ENCODE results near the gene BAZ1A.
A peak's percentile ranks its signal among the peaks of the same experiment; 100 is the strongest.

The BAZ1A gene

DNA sequence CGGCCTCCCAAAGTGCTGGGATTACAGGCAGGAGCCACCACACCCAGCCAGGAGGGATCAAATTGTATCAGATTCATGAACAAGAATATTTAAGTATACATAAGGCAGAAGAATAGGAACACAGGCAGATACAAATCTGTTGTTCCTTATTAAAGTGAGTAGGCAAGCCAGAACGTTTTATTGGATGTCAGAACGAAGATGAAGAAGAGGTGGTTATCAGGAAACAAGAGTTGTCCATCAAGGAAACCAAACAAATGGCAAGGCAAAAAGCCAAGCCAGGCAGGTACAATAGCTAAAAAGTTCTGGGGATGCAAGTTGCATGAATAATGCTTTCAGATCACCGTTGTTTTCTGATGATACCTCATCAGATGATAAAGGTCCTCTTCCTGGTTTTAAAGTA, 31.1 kb upstream of the BAZ1A start:
- no peaks in the 10 kb centered on the region for H3K4me1 ChIP-seq (ENCODE audit: control extremely low read depth in 1 of 4, control insufficient read depth in 4 of 4, insufficient read depth in 4 of 4, low read length in 3 of 4)
- no peak for DNase-seq
- no peaks in the 10 kb centered on the region for H3K27me3 ChIP-seq (replicated peaks in 2 of 5; ENCODE audit: control insufficient read depth in 4 of 5, insufficient read depth in 5 of 5, low read length in 4 of 5)
- no peak overlapping the region for H3K27ac ChIP-seq (ENCODE audit: insufficient read depth in 1 of 2, low read depth in 1 of 2, low read length in 2 of 2, poor library complexity in 1 of 2, severe bottlenecking in 2 of 2)
- POLR2A ChIA-PET: no interaction called here
- no peak overlapping the region for H3K4me3 ChIP-seq (ENCODE audit: control insufficient read depth in 1 of 7, extremely low read depth in 1 of 7, insufficient read depth in 4 of 7, low read depth in 2 of 7, low read length in 6 of 7)
- no peaks in the 10 kb centered on the region for H3K9me3 ChIP-seq (ENCODE audit: control extremely low read depth in 1 of 5, control insufficient read depth in 4 of 5, insufficient read depth in 2 of 5, low read depth in 1 of 5, low read length in 4 of 5)
- WGBS (ENCODE audit: insufficient coverage): 88% methylated on average over 4 of the region's 4 CpGs
- CTCF ChIA-PET: no interaction called here
- H3K36me3 ChIP-seq (ENCODE audit: control insufficient read depth in 4 of 4, insufficient read depth in 4 of 4, low read length in 3 of 4): no peaks in the 10 kb centered on the region

DNA sequence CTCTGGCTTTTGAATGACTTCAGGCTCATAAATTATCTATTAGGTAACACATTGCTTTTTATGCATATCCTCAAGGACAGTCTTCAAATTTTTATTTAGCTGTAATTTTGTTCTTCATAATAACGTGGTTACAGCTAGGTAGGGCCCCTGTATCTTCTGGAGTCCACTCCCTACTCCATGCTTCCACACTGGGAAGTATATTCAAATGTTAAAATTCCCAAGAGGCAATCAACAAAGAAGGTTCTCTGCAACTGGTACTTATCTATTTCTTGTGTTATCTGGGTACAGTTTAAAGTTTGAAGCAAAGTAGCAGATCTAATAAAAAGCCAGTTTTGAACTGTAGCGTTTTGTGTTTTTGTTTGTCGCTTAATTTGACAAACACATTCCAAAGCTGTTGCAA, 20.1 kb upstream of the BAZ1A start:
- H3K36me3 ChIP-seq (ENCODE audit: control insufficient read depth in 4 of 4, insufficient read depth in 4 of 4, low read length in 3 of 4): no peaks in the 10 kb centered on the region
- ChIA-PET POLR2A (no interaction called here), CTCF (interaction anchor here (0.8 kb wide), 1 partner anchor 64 kb away, joined by 3 read pairs; no protein-coding TSS in a partner anchor)
- no peak overlapping the region for H3K4me3 ChIP-seq (ENCODE audit: control insufficient read depth in 1 of 7, extremely low read depth in 1 of 7, insufficient read depth in 4 of 7, low read depth in 2 of 7, low read length in 6 of 7)
- no peaks in the 10 kb centered on the region for H3K27me3 ChIP-seq (replicated peaks in 2 of 5; ENCODE audit: control insufficient read depth in 4 of 5, insufficient read depth in 5 of 5, low read length in 4 of 5)
- DNase-seq: no peak
- WGBS (ENCODE audit: insufficient coverage): 93% methylated on average over 3 of the region's 3 CpGs
- no peaks in the 10 kb centered on the region for H3K9me3 ChIP-seq (ENCODE audit: control extremely low read depth in 1 of 5, control insufficient read depth in 4 of 5, insufficient read depth in 2 of 5, low read depth in 1 of 5, low read length in 4 of 5)
- H3K4me1 ChIP-seq (ENCODE audit: control extremely low read depth in 1 of 4, control insufficient read depth in 4 of 4, insufficient read depth in 4 of 4, low read length in 3 of 4): peaks cover 0 to 3% (median 0%) of the 10 kb centered on the region in 4 experiments
- H3K27ac ChIP-seq (ENCODE audit: insufficient read depth in 1 of 2, low read depth in 1 of 2, low read length in 2 of 2, poor library complexity in 1 of 2, severe bottlenecking in 2 of 2): no peak overlapping the region

DNA sequence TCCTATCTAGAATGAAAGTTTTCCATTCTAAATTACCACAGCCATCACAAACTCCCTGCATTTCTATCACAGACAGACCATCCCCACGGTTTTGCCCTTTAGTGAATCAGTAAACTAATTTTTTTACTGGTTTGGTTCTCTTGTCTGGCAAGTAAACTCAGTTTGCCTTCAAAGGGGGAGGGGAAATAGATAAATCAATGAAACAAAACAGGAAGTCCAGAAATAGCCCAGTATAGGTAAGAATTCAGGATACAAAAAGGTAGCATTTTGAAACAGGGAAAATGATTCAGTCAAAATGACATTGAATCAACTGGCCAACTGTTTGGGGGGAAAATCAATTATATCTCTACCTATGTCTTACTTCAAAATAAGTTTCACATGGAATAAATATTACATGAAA, 15.8 kb upstream of the BAZ1A start:
- Histone ChIP-seq H3K4me3 (ENCODE audit: control insufficient read depth in 1 of 7, extremely low read depth in 1 of 7, insufficient read depth in 4 of 7, low read depth in 2 of 7, low read length in 6 of 7) (no peak overlapping the region), H3K4me1 (ENCODE audit: control extremely low read depth in 1 of 4, control insufficient read depth in 4 of 4, insufficient read depth in 4 of 4, low read length in 3 of 4) (peaks cover 0 to 3% (median 0%) of the 10 kb centered on the region in 4 experiments), H3K36me3 (ENCODE audit: control insufficient read depth in 4 of 4, insufficient read depth in 4 of 4, low read length in 3 of 4) (no peaks in the 10 kb centered on the region), H3K27ac (ENCODE audit: insufficient read depth in 1 of 2, low read depth in 1 of 2, low read length in 2 of 2, poor library complexity in 1 of 2, severe bottlenecking in 2 of 2) (no peak overlapping the region), H3K27me3 (replicated peaks in 2 of 5; ENCODE audit: control insufficient read depth in 4 of 5, insufficient read depth in 5 of 5, low read length in 4 of 5) (no peaks in the 10 kb centered on the region), H3K9me3 (ENCODE audit: control extremely low read depth in 1 of 5, control insufficient read depth in 4 of 5, insufficient read depth in 2 of 5, low read depth in 1 of 5, low read length in 4 of 5) (no peaks in the 10 kb centered on the region)
- no CpG with 5 or more reads among the region's 1 CpG for WGBS (ENCODE audit: insufficient coverage)
- CTCF ChIA-PET: no interaction called here
- no peak for DNase-seq
- POLR2A ChIA-PET: no interaction called here

DNA sequence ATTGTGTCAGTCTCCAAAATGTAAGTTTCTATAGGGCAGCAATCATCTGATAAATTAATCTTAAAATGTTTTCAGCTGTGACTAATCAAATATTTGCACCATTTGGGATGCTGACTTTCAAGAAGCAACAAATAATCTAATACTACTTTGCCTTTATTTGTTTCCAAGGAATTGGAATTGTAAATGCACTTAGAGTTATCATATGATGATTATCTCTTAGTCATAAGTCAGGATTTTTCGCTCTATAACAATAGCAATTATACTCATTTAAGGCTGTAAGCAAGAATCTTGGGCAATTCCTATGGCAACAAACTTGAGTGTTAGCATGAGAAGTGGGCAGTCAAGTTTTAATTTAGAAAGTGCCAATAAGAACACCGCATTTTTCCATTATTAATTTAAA, 13.0 kb upstream of the BAZ1A start:
- no peak overlapping the region for H3K4me3 ChIP-seq (ENCODE audit: control insufficient read depth in 1 of 7, extremely low read depth in 1 of 7, insufficient read depth in 4 of 7, low read depth in 2 of 7, low read length in 6 of 7)
- WGBS (ENCODE audit: insufficient coverage): no CpG with 5 or more reads among the region's 2 CpGs
- no peaks in the 10 kb centered on the region for H3K9me3 ChIP-seq (ENCODE audit: control extremely low read depth in 1 of 5, control insufficient read depth in 4 of 5, insufficient read depth in 2 of 5, low read depth in 1 of 5, low read length in 4 of 5)
- ChIA-PET POLR2A (no interaction called here), CTCF (no interaction called here)
- H3K36me3 ChIP-seq (ENCODE audit: control insufficient read depth in 4 of 4, insufficient read depth in 4 of 4, low read length in 3 of 4): no peaks in the 10 kb centered on the region
- H3K27me3 ChIP-seq (replicated peaks in 2 of 5; ENCODE audit: control insufficient read depth in 4 of 5, insufficient read depth in 5 of 5, low read length in 4 of 5): no peaks in the 10 kb centered on the region
- H3K27ac ChIP-seq (ENCODE audit: insufficient read depth in 1 of 2, low read depth in 1 of 2, low read length in 2 of 2, poor library complexity in 1 of 2, severe bottlenecking in 2 of 2): no peak overlapping the region
- DNase-seq: no peak
- peaks cover 0 to 3% (median 0%) of the 10 kb centered on the region in 4 experiments for H3K4me1 ChIP-seq (ENCODE audit: control extremely low read depth in 1 of 4, control insufficient read depth in 4 of 4, insufficient read depth in 4 of 4, low read length in 3 of 4)

DNA sequence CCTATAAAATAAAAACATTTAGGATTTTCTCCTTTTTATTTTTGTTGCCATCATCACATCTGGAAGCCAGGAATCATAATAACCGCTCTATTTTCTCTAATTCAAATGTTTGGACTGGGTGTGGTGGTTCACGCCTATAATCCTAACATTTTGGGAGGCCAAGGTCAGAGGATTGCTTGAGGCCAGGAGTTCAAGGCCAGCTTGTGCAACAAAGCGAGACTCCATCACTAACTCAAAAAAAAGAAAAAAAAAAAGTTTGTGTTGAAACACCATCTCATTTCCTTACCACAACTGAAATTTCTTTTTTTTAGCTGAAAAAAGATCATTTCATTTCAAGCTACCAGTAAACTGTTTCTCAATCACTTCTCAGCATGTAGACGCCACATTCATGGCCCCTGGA, 8.8 kb upstream of the BAZ1A start:
- CTCF ChIA-PET: interaction anchor here (0.5 kb wide), 1 partner anchor 227 kb away, joined by 3 read pairs; no protein-coding TSS in a partner anchor
- Histone ChIP-seq H3K4me1 (ENCODE audit: control extremely low read depth in 1 of 4, control insufficient read depth in 4 of 4, insufficient read depth in 4 of 4, low read length in 3 of 4) (no peaks in the 10 kb centered on the region), H3K27me3 (replicated peaks in 2 of 5; ENCODE audit: control insufficient read depth in 4 of 5, insufficient read depth in 5 of 5, low read length in 4 of 5) (no peaks in the 10 kb centered on the region), H3K9me3 (ENCODE audit: control extremely low read depth in 1 of 5, control insufficient read depth in 4 of 5, insufficient read depth in 2 of 5, low read depth in 1 of 5, low read length in 4 of 5) (no peaks in the 10 kb centered on the region), H3K36me3 (ENCODE audit: control insufficient read depth in 4 of 4, insufficient read depth in 4 of 4, low read length in 3 of 4) (no peaks in the 10 kb centered on the region), H3K4me3 (ENCODE audit: control insufficient read depth in 1 of 7, extremely low read depth in 1 of 7, insufficient read depth in 4 of 7, low read depth in 2 of 7, low read length in 6 of 7) (no peak overlapping the region), H3K27ac (ENCODE audit: insufficient read depth in 1 of 2, low read depth in 1 of 2, low read length in 2 of 2, poor library complexity in 1 of 2, severe bottlenecking in 2 of 2) (no peak overlapping the region)
- 100% methylated on average over 2 of the region's 4 CpGs for WGBS (ENCODE audit: insufficient coverage)
- POLR2A ChIA-PET: no interaction called here
- DNase-seq: no peak

DNA sequence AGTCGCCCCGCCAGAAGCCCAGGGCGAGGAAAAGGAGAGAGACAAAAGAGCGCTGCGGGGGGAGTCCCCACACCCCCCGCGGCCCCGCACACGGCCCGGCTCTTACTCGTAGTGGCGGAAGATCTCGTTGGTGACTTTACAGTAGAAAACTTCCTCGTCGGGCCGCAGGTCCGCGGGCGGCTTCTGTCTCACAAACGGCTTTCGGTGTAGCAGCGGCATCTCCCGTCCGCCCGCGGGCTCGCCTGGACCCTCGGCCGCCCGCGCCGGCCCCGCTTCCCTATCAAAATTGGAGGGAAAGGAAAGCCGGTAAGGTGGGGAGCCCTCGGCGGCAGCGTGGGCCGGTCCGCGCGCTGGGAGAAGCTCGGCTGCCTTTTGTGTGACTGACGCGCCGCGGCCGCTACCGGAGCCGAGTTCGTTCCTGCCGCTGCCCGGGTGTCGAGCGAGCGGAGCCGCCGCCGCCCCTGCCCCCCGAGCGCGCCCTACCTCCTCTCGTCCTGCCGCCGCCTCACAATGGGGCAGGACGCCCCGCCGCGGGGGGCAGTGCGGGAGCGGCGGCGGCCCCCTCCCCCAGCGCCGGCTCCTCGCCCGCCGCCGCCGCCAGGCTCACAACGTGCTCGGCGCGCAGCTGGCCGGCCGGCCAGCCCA, 652 bp downstream of the BAZ1A start:
- Histone ChIP-seq H3K9me3 (ENCODE audit: control extremely low read depth in 1 of 5, control insufficient read depth in 4 of 5, insufficient read depth in 2 of 5, low read depth in 1 of 5, low read length in 4 of 5) (no peaks in the 10 kb centered on the region), H3K36me3 (ENCODE audit: control insufficient read depth in 4 of 4, insufficient read depth in 4 of 4, low read length in 3 of 4) (peaks cover under 1 to 18% (median 2%) of the 10 kb centered on the region in 4 experiments), H3K27ac (ENCODE audit: insufficient read depth in 1 of 2, low read depth in 1 of 2, low read length in 2 of 2, poor library complexity in 1 of 2, severe bottlenecking in 2 of 2) (peak overlapping the region; percentile 98 to 99), H3K27me3 (replicated peaks in 2 of 5; ENCODE audit: control insufficient read depth in 4 of 5, insufficient read depth in 5 of 5, low read length in 4 of 5) (no peaks in the 10 kb centered on the region), H3K4me1 (ENCODE audit: control extremely low read depth in 1 of 4, control insufficient read depth in 4 of 4, insufficient read depth in 4 of 4, low read length in 3 of 4) (peaks cover 12 to 23% (median 15%) of the 10 kb centered on the region in 4 experiments), H3K4me3 (ENCODE audit: control insufficient read depth in 1 of 7, extremely low read depth in 1 of 7, insufficient read depth in 4 of 7, low read depth in 2 of 7, low read length in 6 of 7) (peak overlapping the region; percentile 84 to 98 (median 94))
- ChIA-PET CTCF (interaction anchor here (1.0 kb wide), 2 partner anchors 12 to 41 kb away, joined by 3 to 4 read pairs; no protein-coding TSS in a partner anchor), POLR2A (interaction anchor here (0.5 to 1.2 kb wide), 3 partner anchors 22 to 107 kb away, joined by 3 to 5 read pairs (median 4); no protein-coding TSS in a partner anchor)
- 0% methylated on average over 77 of the region's 85 CpGs for WGBS (ENCODE audit: insufficient coverage)
- DNase-seq: peak; percentile 49 to 79 (median 70)

DNA sequence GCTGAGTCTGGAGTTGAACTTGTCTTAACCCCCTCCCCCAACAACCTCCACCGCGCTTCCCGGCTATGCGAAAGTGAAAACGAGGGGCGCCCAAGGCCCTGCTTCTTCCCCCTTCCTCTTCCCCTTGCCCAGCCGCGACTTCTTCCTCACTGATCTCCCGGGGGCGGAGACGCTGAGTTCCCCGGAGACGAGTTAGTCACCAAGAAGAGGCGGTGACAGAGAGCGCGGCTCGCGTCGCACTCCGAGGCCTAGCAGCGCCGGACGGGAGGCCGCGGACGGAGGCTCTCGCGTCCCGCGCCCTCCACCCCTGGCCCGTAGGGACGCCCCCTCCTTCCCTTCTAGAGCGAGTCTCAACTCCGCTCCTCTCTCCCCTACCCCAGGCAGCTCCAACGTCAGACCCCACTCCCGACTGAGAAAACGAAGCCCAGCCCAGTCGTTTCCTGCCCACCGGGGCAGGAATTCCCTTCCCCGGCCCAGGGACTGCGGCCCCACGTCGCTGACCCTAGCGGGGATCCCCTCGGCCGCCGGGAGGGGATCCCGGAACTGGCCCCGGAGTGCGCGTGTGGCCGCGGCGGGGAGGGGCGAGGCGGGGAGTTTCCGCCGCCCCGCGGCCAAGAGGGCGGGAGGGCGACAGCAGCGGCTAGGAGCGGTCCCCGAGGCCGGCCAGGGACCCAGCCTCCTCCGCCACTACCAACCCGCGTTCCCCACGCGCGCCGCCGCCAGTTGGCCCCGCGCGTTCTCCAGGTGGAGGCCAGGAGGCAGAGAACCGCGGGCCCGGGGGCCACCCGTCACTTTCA, 1.4 kb downstream of the BAZ1A start:
- Histone ChIP-seq H3K9me3 (ENCODE audit: control extremely low read depth in 1 of 5, control insufficient read depth in 4 of 5, insufficient read depth in 2 of 5, low read depth in 1 of 5, low read length in 4 of 5) (no peaks in the 10 kb centered on the region), H3K27me3 (replicated peaks in 2 of 5; ENCODE audit: control insufficient read depth in 4 of 5, insufficient read depth in 5 of 5, low read length in 4 of 5) (no peaks in the 10 kb centered on the region), H3K36me3 (ENCODE audit: control insufficient read depth in 4 of 4, insufficient read depth in 4 of 4, low read length in 3 of 4) (peaks cover 2 to 22% (median 3%) of the 10 kb centered on the region in 4 experiments), H3K4me3 (ENCODE audit: control insufficient read depth in 1 of 7, extremely low read depth in 1 of 7, insufficient read depth in 4 of 7, low read depth in 2 of 7, low read length in 6 of 7) (peak overlapping the region; percentile 84 to 98 (median 94)), H3K27ac (ENCODE audit: insufficient read depth in 1 of 2, low read depth in 1 of 2, low read length in 2 of 2, poor library complexity in 1 of 2, severe bottlenecking in 2 of 2) (peak overlapping the region; percentile 98 to 99), H3K4me1 (ENCODE audit: control extremely low read depth in 1 of 4, control insufficient read depth in 4 of 4, insufficient read depth in 4 of 4, low read length in 3 of 4) (peaks cover 12 to 23% (median 15%) of the 10 kb centered on the region in 4 experiments)
- DNase-seq: peak; percentile 96 to 99 (median 98)
- ChIA-PET CTCF (no interaction called here), POLR2A (interaction anchor here (0.6 to 1.4 kb wide), 5 partner anchors 14 to 109 kb away, joined by 3 to 5 read pairs (median 4); partner anchors contain the start of gene SRP54)
- 0% methylated on average over 68 of the region's 81 CpGs for WGBS (ENCODE audit: insufficient coverage)
